Endothelial cell of umbilical vein (primary cell): Measurements from ENCODE around the gene COX8C.

Experiments
- POLR2A ChIP-seq: IDR thresholded peaks from 2 replicates; pipeline ENCODE4 v1.6.1; 2012; ENCODE audit warnings: low read depth, mild to moderate bottlenecking, control low read depth, low read length
- POLR2AphosphoS5 ChIP-seq: IDR thresholded peaks from 2 replicates; pipeline ENCODE4 v1.6.1; 2012; ENCODE audit warnings: low read depth, mild to moderate bottlenecking, control low read depth, low read length, moderate library complexity; ENCODE audit not compliant: insufficient read depth
- TF ChIP-seq, protein P1 (sequence below), 2 donors: IDR thresholded peaks; 1 replicate in 1 of 2; 2 replicates in 1 of 2; pipeline ENCODE4 v1.5.1; 2011; ENCODE audit warnings: low read length in 2 of 2, mild to moderate bottlenecking in 2 of 2, moderate library complexity in 2 of 2, control low read depth in 1 of 2, inconsistent platforms in 1 of 2, low read depth in 1 of 2; ENCODE audit not compliant: insufficient read depth in 1 of 2; ENCODE audit errors: extremely low read depth in 1 of 2

DNA sequence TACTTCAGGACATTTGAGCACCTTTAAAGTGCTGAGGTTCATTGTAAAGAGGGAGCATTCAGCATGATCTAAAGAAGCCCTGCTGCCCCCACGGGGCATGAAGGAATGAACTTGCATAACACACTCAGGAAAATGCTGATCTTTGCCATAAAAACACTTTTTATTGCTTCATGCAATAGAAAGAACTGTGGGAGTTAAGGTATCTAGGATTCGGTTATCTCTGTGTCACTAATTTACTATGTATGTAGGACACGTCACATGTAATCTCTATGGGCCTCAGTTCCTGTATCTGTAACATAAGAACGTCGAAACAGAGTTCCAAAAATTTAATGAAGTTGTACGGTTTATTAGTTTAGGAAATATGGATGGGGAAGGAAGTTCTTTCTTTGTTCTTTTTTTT, 47.1 kb upstream of the COX8C start:
- TF ChIP-seq, protein P1, sequence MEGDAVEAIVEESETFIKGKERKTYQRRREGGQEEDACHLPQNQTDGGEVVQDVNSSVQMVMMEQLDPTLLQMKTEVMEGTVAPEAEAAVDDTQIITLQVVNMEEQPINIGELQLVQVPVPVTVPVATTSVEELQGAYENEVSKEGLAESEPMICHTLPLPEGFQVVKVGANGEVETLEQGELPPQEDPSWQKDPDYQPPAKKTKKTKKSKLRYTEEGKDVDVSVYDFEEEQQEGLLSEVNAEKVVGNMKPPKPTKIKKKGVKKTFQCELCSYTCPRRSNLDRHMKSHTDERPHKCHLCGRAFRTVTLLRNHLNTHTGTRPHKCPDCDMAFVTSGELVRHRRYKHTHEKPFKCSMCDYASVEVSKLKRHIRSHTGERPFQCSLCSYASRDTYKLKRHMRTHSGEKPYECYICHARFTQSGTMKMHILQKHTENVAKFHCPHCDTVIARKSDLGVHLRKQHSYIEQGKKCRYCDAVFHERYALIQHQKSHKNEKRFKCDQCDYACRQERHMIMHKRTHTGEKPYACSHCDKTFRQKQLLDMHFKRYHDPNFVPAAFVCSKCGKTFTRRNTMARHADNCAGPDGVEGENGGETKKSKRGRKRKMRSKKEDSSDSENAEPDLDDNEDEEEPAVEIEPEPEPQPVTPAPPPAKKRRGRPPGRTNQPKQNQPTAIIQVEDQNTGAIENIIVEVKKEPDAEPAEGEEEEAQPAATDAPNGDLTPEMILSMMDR (IDR thresholded peaks at IDR 0.05; ENCODE audit: extremely low read depth in 1 of 2, insufficient read depth in 1 of 2, low read depth in 1 of 2, low read length in 2 of 2), result no peak
- TF ChIP-seq POLR2AphosphoS5 (no peak), POLR2A (no peak)
